T-helper 1 cell treated with Interleukin-12 subunit alpha and Interleukin-12 subunit beta and Interleukin-4 antibody, amounts not matched to agents 30 ng/mL and 1 ng/mL, for 36 hours (primary cell): ENCODE results near the gene TAX1BP3. TPM values are rescaled to one million over a fixed set of nuclear protein-coding genes. Genes with fewer than 3 reads are reported as not detected.
"Not testable (repeated sequence)": the region's sequence is repeated elsewhere in the genome, so short reads cannot be mapped to it uniquely, and the experiment has no call there.

Experiments used
- intact Hi-C: fragments of 100-400 bp; cut with micrococcal nuclease; formaldehyde crosslinking; loops from one replicate; pipeline ENCODE4 v1.15.1; 2024
- total RNA-seq: library from RNA; stranded (reverse); gene quantifications from 2 replicates; pipeline ENCODE4 v1.2.3, GENCODE V29; 2022

TAX1BP3 gene, protein sequence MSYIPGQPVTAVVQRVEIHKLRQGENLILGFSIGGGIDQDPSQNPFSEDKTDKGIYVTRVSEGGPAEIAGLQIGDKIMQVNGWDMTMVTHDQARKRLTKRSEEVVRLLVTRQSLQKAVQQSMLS
- 28.4 TPM in 2 replicates for total RNA-seq

- intact Hi-C loops, result loop anchor here (1.0 to 10.0 kb wide), 9 partner anchors 26 to 619 kb away; partner anchors contain the start of genes ATP2A3, CAMKK1, CTNS and CYB5D2
These were observed at the start of gene TAX1BP3, which contains the start of gene EMC6 for GRCh38 chr17:3668279-3669084. Gene TAX1BP3 (minus strand): TSS chr17:3668578. CDS start chr17:3668526, 52 bp downstream. Gene EMC6 (plus strand): TSS chr17:3668812. CDS start chr17:3669147, 335 bp downstream.

- intact Hi-C loops, result no loop called here
These were observed 46.9 kb upstream of the TAX1BP3 start for GRCh38 chr17:3715296-3715695.

- intact Hi-C loops, result no loop called here
These were observed 44.6 kb upstream of the TAX1BP3 start for GRCh38 chr17:3712811-3713463.

GRCh38 chr17:3710951-3711383 lies 42.6 kb upstream of the TAX1BP3 start:
- intact Hi-C loops, result loop anchor here (1.0 kb wide), 7 partner anchors 12 to 135 kb away; partner anchors contain the start of genes EMC6, HASPIN, NCBP3 and TAX1BP3

- intact Hi-C loops, result no loop called here
These were observed 40.0 kb upstream of the TAX1BP3 start for GRCh38 chr17:3708366-3708765.

DNA sequence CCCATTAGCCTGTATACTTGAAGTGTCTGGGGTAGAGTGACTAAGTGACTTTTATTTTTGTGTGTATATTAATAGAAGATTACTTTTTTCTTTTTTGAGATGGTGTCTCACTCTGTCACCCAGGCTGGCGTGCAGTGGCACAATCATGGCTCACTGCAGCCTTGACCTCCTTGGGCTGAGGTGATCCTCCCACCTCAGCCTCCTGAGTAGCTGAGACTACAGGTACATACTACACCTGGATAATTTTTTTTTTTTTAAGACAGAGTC lies 37.3 kb upstream of the TAX1BP3 start:
- intact Hi-C loops, result not testable (repeated sequence)

GRCh38 chr17:3704931-3705717 lies 36.7 kb upstream of the TAX1BP3 start:
- intact Hi-C loops, result no loop called here

DNA sequence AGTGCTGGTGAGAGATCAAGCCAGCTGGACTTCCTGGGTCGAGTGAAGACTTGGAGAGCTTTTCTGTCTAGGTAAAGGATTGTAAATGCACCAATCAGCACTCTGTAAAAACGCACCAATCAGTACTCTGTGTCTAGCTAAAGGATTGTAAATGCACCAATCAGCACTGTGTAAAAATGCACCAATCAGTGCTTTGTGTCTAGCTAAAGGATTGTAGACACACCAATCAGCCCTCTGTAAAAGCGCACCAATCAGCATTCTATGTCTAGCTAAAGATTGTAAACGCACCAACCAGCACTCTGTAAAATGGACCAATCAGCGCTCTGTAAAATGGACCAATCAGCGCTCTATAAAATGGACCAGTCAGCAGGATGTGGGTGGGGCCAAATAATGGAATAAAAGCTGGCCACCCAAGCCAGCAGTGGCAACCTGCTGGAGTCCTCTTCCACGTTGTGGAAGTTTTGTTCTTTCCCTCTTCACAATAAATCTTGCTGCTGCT lies 33.7 kb upstream of the TAX1BP3 start:
- intact Hi-C loops, result not testable (repeated sequence)

GRCh38 chr17:3699951-3700350 lies 31.6 kb upstream of the TAX1BP3 start:
- intact Hi-C loops, result no loop called here

GRCh38 chr17:3698139-3698538 lies 29.8 kb upstream of the TAX1BP3 start:
- intact Hi-C loops, result no loop called here

- intact Hi-C loops, result loop anchor here (2.0 kb wide), 1 partner anchor 14 kb away; no protein-coding TSS in a partner anchor
These were observed 28.7 kb upstream of the TAX1BP3 start for GRCh38 chr17:3697103-3697476.

- intact Hi-C loops, result loop anchor here (1.0 to 2.0 kb wide), 4 partner anchors 13 to 27 kb away; partner anchors contain the start of genes EMC6, HASPIN and TAX1BP3
These were observed 27.5 kb upstream of the TAX1BP3 start, which contains the start of gene P2RX5 for GRCh38 chr17:3695723-3696411. Gene P2RX5 (minus strand): TSS chr17:3696155. CDS start chr17:3696005, 150 bp downstream.

- intact Hi-C loops, result loop anchor here (1.0 to 2.0 kb wide), 2 partner anchors 16 to 26 kb away; partner anchors contain the start of genes EMC6 and TAX1BP3
These were observed 26.8 kb upstream of the TAX1BP3 start for GRCh38 chr17:3695129-3695722.

DNA sequence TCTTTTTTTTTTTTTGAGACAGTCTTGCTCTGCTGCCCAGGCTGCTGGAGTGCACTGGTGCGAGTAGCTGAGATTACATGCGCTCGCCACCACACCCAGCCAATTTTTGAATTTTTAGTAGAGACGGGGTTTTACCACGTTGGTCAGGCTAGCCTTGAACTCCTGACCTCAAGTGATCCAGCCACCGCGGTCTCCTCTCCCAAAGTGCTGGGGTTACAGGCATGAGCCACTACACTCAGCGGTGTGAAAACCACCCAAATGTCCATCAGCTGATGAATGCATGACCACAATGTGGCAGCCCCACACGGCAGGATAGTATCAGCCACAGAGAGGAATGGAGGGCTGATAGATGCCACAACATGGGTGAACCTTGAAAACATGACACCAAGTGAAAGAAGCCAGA lies 25.5 kb upstream of the TAX1BP3 start:
- intact Hi-C loops, result loop anchor here (2.0 kb wide), 1 partner anchor 25 kb away; the partner anchor contains the start of genes EMC6 and TAX1BP3

GRCh38 chr17:3693141-3693540 lies 24.8 kb upstream of the TAX1BP3 start:
- intact Hi-C loops, result no loop called here

GRCh38 chr17:3692346-3692745 lies 24.0 kb upstream of the TAX1BP3 start:
- intact Hi-C loops, result no loop called here

- intact Hi-C loops, result no loop called here
These were observed 23.3 kb upstream of the TAX1BP3 start for GRCh38 chr17:3691617-3692067.

GRCh38 chr17:3690094-3690715 lies 21.8 kb upstream of the TAX1BP3 start:
- intact Hi-C loops, result no loop called here
